ENCODE results near the gene ACTL7B.
"Not testable (repeated sequence)": the region's sequence is repeated elsewhere in the genome, so short reads cannot be mapped to it uniquely, and the experiment has no call there.

ACTL7B gene, protein sequence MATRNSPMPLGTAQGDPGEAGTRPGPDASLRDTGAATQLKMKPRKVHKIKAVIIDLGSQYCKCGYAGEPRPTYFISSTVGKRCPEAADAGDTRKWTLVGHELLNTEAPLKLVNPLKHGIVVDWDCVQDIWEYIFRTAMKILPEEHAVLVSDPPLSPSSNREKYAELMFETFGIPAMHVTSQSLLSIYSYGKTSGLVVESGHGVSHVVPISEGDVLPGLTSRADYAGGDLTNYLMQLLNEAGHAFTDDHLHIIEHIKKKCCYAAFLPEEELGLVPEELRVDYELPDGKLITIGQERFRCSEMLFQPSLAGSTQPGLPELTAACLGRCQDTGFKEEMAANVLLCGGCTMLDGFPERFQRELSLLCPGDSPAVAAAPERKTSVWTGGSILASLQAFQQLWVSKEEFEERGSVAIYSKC

DNA sequence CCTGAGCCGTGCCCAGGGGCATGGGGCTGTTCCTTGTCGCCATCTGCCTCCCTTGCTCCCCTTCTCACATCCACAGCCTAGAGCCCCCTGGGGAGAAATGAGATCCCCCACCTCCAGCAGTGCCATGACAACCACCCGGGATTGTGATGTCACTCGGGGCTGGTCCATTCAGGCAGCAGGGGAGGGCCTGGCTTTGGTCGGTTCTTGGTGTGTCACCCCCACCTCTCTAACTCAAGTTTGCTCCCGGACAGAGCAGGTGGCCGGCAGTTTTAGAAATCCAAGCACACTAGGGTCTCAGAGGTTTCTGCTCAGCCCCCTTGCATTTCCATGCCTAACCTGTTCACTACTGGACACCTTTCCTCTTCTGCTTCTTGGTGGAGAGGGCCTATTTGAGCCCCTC is at the start of gene ACTL7B:
Gene ACTL7B (minus strand): TSS at position 99 of the 400 bp plus-strand sequence. CDS start 56 bp downstream, at position 43.
- DNase-seq (ENCODE audit: low read depth) = no peak

DNA sequence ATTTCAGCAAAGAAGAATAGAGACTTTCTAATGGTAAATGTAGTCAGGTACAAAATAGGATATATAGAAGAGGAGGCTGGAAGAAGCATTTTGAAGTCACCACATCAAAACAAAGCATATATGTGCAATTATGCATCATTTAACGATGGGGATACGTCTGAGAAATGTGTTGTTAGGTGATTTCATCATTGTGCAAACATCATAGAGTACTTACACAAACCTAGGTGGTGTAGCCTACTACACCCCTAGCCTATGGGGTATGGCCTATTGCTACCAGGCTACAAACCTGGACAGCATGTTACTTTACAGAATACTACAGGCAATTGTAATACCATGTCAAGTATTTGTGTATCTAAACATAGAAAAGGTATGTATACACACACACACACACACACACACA is 49.7 kb upstream of the ACTL7B start:
- no peak for DNase-seq (ENCODE audit: low read depth)

DNA sequence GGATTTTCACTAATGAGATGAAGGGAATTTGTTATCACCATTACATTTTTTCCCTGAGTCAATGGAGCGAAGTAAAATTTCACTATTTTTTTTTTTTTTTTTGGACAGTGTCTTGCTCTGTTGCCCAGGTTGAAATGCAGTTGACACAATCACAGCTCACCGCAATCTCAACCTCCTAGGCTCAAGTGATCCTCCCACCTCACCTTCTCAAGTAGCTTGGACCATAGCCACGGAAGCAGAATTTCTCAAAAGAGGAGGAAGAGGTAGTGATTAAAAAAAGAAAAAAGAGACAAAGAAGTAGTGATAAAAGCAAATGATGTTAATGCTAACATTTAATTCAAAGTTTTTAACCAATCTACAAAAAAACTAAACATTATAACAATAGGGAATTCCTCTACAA is 48.4 kb upstream of the ACTL7B start:
- no peak for DNase-seq (ENCODE audit: low read depth)

DNA sequence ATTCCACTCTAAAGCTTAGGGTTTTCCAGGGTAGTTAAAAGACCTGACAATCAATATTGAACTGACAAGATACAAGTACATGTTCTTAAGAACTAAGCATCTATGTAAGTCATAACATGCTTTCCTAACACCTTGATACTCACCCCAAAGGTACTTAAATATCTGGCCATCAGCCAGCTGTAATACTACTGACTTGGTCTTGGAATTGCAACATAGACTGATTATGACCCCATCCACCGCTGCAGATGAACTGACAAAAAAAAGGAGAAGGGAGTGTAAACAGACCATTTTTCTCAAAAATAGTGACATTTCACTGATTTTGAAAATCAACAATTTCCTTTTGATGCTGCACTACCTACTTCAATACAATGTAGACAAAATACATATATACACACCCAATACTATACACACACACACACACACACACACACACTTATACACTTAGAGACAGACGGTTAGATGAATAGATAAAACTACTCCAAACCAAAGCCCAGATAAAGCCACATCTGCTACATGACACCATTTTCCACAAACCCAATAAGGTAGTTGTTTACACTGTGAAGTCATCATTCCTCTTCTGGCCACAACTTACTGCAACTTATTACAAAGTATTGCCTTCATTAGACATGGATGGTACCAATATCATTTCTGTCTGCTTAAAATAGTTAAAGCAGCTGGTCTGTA is 47.8 kb upstream of the ACTL7B start:
- no peak for DNase-seq (ENCODE audit: low read depth)

DNA sequence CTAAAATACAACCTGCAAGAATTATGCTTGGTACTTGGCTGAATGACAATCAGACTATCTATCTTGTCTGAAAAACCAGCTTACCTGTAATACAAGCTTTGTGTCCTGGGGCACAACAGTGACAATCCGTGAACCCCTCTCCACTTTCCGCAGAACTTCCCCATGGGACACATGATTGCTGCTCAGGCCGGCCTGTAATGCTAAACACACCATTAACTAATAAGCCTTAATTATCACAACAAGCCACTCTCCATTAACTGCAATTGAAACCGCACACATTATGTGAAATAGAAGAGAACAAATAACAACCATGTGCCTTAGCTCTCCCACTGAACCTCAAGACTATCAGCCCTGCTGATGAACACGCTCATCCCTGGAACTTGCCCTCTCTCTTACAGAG is 44.4 kb upstream of the ACTL7B start:
- no peak for DNase-seq (ENCODE audit: low read depth)

DNA sequence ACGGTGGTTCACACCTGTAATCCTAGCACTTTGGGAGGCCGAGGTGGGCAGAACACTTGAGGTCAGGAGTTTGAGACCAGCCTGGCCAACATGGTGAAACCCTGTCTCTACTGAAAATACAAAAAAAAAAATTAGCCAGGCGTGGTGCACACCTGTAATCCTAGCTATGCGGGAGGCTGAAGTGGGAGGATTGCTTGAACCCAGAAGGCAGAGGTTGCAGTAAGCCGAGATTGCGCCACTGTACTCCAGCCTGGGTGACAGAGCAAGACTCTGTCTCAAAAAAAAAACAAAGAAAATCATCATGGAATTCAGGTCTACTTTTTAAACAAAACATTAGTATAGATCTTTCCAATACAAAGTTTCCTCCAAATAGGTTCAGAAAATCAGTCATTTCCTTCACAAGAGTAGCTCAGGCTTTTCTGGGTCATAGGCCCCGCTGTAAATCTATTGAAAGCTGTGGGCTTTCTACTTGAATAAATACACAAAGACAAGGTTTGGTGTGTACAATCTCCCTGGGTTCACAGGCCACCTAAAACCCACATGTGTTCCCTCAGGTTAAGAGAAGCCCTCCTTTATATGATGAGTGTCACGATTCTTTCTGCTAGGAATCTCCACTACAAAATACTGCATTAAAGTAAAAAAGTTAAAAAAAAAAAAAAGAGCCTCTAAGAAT is 43.4 kb upstream of the ACTL7B start:
- not testable (repeated sequence) for DNase-seq (ENCODE audit: low read depth)

DNA sequence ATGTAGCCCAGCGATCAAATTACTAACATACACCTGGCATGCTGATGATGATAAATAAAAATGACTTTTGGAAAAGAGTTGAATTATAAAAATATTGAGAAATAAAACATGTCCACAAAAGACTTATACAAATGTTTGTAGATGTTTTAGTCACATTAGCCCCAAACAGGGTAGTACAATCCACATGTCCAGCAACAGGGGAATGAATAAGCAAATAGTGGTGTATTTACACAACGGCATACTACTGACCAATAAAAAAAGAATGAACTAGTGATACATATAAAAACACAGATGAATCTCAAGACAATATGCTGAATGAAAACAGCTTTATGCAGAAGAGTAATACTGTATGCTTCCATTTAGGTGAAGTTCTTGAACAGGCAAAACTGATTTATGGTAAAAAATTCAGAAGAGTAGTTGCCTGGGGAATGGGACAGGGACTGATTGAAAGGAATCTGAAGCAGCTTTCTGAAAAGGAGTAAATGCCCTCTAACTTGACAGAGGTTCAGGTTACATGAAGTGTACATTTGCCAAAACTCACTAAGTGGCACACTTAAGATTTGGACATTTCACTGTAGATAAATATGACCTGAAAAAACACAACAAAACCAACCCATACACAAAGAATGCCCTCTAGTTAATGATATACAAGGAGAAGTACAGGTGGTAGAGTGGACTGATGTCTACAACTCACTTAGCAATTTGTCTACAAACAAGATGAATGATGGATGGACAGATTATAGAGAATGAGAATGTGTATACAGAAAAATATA is 41.7 kb upstream of the ACTL7B start:
- DNase-seq (ENCODE audit: low read depth) = no peak

DNA sequence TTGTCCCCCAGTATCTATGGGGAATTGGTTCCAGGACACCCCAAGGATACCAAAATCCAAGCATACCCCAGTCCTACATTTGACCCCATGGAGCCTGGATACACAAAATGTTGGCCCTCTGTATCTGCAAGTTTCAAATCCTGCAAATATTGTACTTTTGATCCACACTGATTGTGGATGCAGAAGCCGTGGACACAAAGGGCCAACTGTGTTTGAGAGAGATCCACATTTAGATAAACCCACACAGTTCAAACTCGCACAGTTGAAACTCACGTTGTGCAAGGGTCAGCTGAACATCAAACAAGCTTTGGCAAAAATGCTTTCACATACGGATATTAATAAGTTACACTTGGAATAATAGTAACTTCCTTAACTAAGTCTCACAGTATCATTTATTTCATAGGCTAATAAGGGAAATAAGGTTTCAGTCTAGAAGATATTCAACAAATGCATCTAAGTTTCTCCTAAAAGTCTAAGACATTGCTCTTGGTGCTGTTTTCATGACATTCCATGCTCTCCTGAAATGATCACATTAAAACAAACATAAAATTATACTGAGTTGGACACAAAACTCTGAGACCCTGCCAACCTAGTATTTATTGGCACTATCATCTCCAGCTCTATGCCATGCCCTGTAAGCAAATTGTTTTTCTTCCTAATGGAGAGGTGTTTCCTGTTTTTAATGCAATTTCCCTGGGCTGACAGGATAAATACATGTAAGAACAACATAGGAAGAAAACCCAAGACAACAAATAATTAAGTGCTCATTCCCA is 38.6 kb upstream of the ACTL7B start:
- no peak for DNase-seq (ENCODE audit: low read depth)

DNA sequence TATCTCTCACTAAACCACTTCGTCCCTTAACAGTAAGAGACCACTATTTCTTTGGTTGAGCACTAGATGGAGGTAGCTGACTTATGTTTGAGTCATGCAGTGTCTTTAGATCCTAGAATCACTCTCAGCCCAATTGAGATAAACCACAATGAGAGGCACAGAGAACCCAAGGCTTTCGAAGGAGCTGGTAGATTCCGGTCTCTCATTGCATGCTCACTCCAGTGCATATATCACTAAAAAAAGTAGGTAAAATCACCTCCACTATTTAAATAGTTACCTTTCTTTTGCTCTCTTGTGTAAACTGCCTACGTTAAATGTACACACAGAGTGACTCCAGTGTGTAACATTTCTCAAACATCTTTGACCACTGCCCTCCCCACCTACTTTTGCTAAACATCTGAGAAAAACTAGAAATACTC is 33.9 kb upstream of the ACTL7B start:
- DNase-seq (ENCODE audit: low read depth) = no peak

DNA sequence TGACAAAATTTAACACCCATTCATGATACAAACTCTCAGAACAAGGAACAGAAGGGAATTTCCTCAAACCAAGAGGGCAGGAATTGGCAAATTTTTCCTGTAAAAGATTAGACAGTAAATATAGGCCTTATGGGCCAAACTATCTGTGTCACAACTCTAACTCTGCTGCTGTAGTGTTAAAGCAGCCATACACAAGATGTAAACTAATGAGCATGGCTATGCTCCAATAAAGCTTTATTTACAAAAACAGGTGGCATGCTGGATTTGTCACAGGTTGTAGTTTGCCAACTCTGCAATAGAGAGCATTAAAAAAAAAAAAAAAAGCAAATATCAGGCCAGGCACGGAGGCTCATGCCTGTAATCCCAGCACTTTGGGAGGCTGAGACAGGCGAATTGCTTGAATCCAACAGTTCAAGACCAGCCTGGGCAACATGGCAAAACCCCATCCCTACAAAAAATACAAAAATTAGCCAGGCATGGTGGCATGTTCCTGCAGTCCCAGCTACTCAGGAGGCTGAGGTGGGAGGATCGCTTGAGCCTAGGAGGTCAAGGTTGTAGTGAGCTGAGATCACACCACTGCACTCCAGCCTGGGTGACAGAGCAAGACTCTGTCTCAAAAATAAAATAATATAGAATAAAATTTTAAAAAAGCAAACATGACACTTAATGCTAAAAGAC is 30.9 kb upstream of the ACTL7B start:
- not testable (repeated sequence) for DNase-seq (ENCODE audit: low read depth)

DNA sequence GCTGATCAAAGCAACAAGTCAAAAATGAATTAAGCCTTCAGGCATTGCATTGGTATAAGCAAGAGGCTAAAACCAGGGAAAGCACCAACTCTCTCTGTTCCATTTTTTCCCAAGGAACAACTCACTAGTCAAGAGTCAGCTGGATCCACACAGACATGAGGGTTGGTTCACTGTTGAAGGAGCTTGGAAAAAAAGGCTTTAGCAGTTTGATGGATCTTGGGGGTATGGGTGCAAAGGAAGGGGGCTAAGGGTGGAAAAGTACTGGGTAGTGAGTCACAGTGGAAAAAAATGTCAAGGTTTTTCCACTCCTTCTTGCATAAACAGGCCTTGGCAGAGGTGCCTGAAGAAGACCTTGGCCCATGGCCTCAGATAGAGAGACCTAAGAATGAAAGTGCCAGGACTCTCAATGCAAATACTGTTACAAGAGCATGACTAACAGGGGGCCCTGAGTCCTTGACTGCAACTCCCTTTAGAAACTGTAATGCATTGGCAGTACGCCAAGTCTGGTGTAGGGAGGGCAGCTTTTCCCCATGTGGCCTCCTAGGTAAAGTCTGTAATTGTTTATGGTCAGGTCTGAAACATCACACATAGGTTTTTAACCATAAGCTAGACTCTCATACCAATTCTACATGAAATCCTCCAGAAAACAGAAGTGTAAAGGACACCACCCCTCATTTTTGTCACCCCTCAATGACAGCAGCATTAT is 30.0 kb upstream of the ACTL7B start:
- peak; percentile 10 for DNase-seq (ENCODE audit: low read depth)

DNA sequence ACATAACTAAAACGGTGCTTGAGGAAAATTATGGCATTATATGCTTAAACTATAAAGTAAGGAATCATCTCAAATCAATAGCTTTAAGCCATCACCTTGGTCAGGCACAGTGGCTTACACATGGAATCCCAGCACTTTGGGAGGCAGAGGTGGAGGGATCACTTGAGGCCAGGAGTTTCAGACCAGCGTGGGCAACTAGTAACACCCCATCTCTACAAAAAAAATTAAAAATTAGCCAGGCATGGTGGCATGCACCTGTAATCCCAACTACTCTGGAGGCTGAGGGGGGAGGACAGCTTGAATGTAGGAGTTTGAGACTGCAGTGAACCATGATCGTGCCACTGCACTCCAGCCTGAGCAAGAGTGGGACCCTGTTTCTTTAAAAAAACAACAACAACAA is 28.9 kb upstream of the ACTL7B start:
- DNase-seq (ENCODE audit: low read depth) = no peak

DNA sequence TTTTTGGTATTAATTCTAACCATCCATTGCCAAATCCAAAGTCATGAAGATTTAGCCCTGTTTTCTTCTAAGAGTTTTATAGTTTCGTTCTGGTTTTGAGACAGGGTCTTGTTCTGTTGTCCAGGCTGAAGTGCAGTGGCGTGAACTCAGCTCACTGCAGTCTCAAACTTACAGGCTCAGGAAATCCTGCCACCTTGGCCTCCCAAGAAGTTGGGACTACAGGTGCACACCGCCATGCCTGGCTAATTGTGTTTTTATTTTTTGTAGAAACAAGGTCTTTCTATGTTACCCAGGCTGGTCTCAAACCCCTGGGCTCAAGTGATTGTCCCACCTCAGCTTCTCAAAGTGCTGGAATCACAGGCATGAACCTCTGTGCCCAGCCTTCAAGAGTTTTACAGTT is 27.3 kb upstream of the ACTL7B start:
- no peak for DNase-seq (ENCODE audit: low read depth)

DNA sequence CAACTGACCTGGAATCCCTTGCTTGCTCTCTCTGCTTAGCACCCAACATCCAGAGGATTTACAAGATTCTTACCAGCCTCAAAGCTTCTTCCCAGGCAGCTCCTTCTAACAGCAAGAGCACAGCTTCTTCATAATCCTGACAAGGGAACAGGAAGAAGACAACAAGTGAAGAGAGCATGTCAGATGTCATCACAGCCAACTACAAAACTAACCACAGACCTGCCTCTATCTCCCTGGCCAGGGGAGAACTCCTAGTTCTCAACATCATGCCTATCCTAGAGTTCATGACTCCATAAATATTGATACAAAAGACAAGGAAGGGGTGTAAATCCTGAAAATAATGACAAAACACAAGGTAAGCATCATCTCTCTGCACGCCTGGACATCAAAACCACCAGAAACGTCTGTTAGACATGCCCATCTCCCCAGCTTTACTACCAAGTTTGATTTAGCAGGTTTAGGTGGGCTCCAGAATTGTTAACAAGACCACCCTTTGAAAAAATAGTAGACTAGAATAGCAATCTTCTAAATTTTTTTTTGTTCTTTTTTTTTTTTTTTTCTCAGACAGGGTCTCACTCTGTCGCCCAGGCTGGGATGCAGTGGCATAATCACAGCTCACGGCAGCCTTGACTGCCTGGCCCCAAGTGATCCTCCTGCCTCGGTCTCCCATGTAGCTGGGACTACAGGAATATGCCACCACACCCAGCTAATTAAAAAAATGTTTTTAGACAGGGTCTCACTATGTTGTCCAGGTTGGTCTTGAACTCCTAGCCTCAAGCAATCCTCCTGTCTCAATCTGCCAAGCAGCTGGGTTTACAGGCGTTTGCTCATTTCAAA is 26.5 kb upstream of the ACTL7B start:
- no peak for DNase-seq (ENCODE audit: low read depth)

DNA sequence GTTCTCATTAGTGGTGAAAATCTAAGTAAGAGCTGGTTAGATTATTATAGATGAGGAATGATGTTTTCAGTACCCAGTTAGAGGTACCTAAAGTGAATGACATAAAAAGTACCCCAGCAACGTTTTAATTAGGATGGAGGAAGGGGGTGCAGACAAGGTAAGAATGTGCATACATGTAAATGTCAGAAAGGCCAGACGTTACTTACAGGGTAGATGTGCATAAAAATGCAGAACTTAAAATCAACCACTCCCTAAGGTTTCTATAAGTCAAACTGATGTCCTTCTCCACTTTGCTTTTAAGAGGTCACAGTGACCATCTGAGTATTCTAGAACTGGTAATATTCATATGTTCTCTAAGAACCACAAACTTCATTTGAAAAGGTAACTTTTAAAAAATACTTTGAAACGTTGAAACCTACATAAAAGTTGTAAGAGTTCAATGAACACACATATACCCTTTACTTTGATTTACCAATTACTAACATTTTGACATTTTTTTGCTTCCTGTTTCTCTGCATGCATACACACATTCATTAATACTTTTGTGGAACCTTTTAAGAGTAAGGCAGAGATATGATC is 25.0 kb upstream of the ACTL7B start:
- DNase-seq (ENCODE audit: low read depth) = no peak

DNA sequence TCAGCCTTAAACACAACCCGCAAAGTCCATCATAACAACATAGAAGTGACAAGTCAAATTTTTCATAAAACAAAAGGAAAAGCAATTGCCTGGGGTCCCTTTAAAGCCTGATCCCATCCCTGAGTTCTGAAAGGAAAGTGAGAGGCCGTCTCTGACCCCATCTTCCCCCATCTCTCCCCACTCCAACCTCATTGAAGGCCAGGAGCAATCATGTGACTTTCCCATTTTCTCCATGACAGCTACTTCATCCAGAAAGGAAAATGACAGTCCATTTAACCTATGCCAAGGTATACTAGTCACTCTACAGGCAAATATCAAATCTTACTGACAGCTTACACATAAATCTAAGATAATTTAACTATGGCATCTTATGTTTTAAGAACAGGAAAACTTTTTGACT is 21.7 kb upstream of the ACTL7B start:
- DNase-seq (ENCODE audit: low read depth) = no peak

DNA sequence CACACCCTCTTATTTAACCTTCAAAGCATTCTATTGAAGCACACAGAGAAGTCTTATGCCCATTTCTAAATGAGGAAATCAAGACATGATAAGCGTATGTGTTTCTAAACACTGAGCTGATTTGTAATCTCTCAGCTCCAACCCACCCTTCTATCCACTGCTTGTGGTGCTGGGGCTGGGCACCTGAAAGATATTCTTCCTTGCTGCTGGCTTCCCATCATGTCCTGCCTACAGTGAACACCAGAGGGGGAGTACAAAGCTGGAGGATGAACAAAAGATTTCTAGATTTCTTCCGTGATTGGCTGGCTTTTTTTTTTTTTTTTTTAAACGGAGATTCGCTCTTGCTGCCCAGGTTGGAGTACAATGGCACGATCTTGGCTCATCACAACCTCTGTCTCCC is 20.6 kb upstream of the ACTL7B start:
- no peak for DNase-seq (ENCODE audit: low read depth)

DNA sequence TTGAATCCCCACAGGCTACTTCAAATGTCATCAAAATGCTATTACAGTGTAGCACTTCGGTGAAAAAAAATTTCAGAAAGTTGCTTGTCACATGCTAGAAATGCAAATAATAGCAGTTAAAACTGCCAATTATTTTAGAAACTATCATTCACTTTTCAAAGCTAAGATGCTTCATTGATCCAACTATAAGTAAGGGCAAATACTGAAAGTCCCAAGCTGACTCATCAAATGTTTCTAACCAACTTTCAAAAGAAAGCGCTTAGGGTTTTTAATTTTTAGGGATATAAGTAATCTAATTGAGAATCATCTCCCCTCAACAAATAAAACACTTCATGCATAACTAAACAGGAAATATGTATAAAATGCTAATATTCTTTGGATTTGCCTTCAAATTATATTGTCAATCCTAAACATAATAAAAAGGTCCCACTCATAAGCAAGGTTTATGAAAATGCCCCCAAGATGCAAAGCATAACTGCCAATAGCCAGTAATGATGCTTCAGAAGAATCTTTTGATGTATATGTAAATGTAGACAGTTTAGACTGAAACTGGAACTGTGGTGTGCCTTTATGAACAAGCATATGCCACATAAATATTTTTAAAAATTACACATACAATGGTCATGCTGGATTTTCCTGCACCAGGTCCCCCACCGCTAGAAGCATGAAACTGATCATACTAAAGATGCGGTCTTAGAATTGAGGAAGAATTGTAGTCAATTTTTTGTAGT is 18.4 kb upstream of the ACTL7B start:
- DNase-seq (ENCODE audit: low read depth) = no peak
